Peyer's patch (tissue), 4 donors: ENCODE measurements around the gene GCKR.

Experiments used
- CTCF ChIP-seq, 6 experiments: fragments of 450-650 bp in 4 of 6; fragments of 200-600 bp in 2 of 6; sonication (generic) in 1 of 6; IDR thresholded peaks; one replicate each; pipeline ENCODE4 v1.5.1; 2017 to 2019; ENCODE audit warnings: antibody characterized with exemption in 6 of 6, mild to moderate bottlenecking in 3 of 6, moderate library complexity in 1 of 6
- POLR2A ChIP-seq, 2 donors: fragments of 450-650 bp; IDR thresholded peaks; one replicate each; pipeline ENCODE4 v1.5.1; 2017; ENCODE audit warnings: antibody characterized with exemption in 2 of 2, mild to moderate bottlenecking in 2 of 2, moderate library complexity in 2 of 2

GRCh38 chr2:27494944-27495554 is 1.6 kb upstream of the GCKR start, which contains the start of gene FNDC4:
- TF ChIP-seq CTCF (IDR thresholded peaks at IDR 0.05) (no peak), POLR2A (IDR thresholded peaks at IDR 0.05) (no peak)
